Astrocyte (in vitro differentiated cells and primary cell): ENCODE data around the gene VWA8. TPM values are rescaled to one million over a fixed set of nuclear protein-coding genes. Genes with fewer than 3 reads are reported as not detected.
A peak's percentile ranks its signal among the peaks of the same experiment; 100 is the strongest.

Experiments used
- DNase-seq: peaks from one replicate; pipeline ENCODE4 v3.0.0-alpha.2; 2010; ENCODE audit warnings: low read depth
- FAIRE-seq: peaks from 2 replicates; lab custom pipeline; 2011; peaks lifted over from hg19 to GRCh38; lab: Jason Lieb, UNC
- H2AFZ ChIP-seq: 2 replicates; pipeline ENCODE4 v1.6.0; 2012; ENCODE audit warnings: low read depth, low read length, inconsistent platforms
- H3K27ac ChIP-seq: 2 replicates; pipeline ENCODE4 v1.5.1; 2011; ENCODE audit warnings: low read depth, low read length, inconsistent platforms
- H3K27me3 ChIP-seq: 2 replicates; pipeline ENCODE4 v1.6.0; 2011; ENCODE audit warnings: low read length, inconsistent platforms; ENCODE audit not compliant: insufficient read depth
- H3K36me3 ChIP-seq: 2 replicates; pipeline ENCODE4 v1.5.1; 2011; ENCODE audit warnings: low read length, inconsistent platforms; ENCODE audit not compliant: insufficient read depth
- H3K4me1 ChIP-seq: 2 replicates; pipeline ENCODE4 v1.5.1; 2011; ENCODE audit warnings: low read length, inconsistent platforms; ENCODE audit not compliant: insufficient read depth
- H3K4me2 ChIP-seq: 2 replicates; pipeline ENCODE4 v1.6.0; 2012; ENCODE audit warnings: low read length, inconsistent platforms
- H3K4me3 ChIP-seq: 2 replicates; pipeline ENCODE4 v1.5.1; 2011; ENCODE audit warnings: low read depth, mild to moderate bottlenecking, low read length, inconsistent platforms; ENCODE audit not compliant: insufficient read depth
- H3K79me2 ChIP-seq: 2 replicates; pipeline ENCODE4 v1.6.0; 2012; ENCODE audit warnings: mild to moderate bottlenecking, low read length, inconsistent platforms; ENCODE audit not compliant: insufficient read depth
- H3K9ac ChIP-seq: 2 replicates; pipeline ENCODE4 v1.6.0; 2012; ENCODE audit warnings: mild to moderate bottlenecking, low read length, inconsistent platforms
- H3K9me3 ChIP-seq: 2 replicates; pipeline ENCODE4 v1.5.1; 2012; ENCODE audit warnings: low read depth, mild to moderate bottlenecking, low read length, inconsistent platforms; ENCODE audit not compliant: insufficient read depth
- H4K20me1 ChIP-seq: 2 replicates; pipeline ENCODE4 v1.6.0; 2012; ENCODE audit warnings: low read length, inconsistent platforms; ENCODE audit not compliant: insufficient read depth
- H3K27ac Mint-ChIP-seq: one replicate; pipeline ENCODE4 v1.8.0; 2021; ENCODE audit warnings: mild to moderate bottlenecking, mixed read lengths; ENCODE audit not compliant: unreplicated experiment
- H3K27me3 Mint-ChIP-seq: one replicate; pipeline ENCODE4 v1.8.0; 2021; ENCODE audit warnings: low read depth, mixed read lengths; ENCODE audit not compliant: unreplicated experiment
- H3K36me3 Mint-ChIP-seq: one replicate; pipeline ENCODE4 v1.8.0; 2021; ENCODE audit warnings: low read depth, mixed read lengths; ENCODE audit not compliant: unreplicated experiment
- H3K4me1 Mint-ChIP-seq: one replicate; pipeline ENCODE4 v1.8.0; 2021; ENCODE audit warnings: low read depth, mixed read lengths; ENCODE audit not compliant: unreplicated experiment
- H3K4me3 Mint-ChIP-seq: one replicate; pipeline ENCODE4 v1.8.0; 2021; ENCODE audit warnings: mild to moderate bottlenecking, moderate library complexity, mixed read lengths; ENCODE audit not compliant: unreplicated experiment
- H3K9me3 Mint-ChIP-seq: one replicate; pipeline ENCODE4 v1.8.0; 2021; ENCODE audit warnings: mild to moderate bottlenecking, mixed read lengths; ENCODE audit not compliant: unreplicated experiment
- CTCF ChIP-seq: IDR thresholded peaks from 2 replicates; pipeline ENCODE4 v1.5.1; 2011; ENCODE audit warnings: low read depth, mild to moderate bottlenecking, inconsistent platforms, low read length, moderate library complexity; ENCODE audit not compliant: insufficient read depth
- EZH2 ChIP-seq: IDR thresholded peaks from 2 replicates; pipeline ENCODE4 v1.6.1; 2012; ENCODE audit warnings: mild to moderate bottlenecking, low read length, inconsistent platforms; ENCODE audit not compliant: insufficient read depth
- total RNA-seq: library from RNA; stranded (reverse); gene quantifications from 2 replicates; pipeline ENCODE4 v1.2.1, GENCODE V29; 2021

The VWA8 gene
- total RNA-seq, 1 donor from 2014 or later = 15.6 TPM

GRCh38 chr13:41914552-41914951 is 46.4 kb downstream of the VWA8 start:
- Mint-ChIP-seq H3K27me3 (no peaks in the 10 kb centered on the region), H3K4me3 (no peak overlapping the region), H3K9me3 (no peaks in the 10 kb centered on the region), H3K4me1 (peaks cover 32% of the 10 kb centered on the region), H3K36me3 (no peaks in the 10 kb centered on the region), H3K27ac (no peak overlapping the region)
- no peaks in the 10 kb centered on the region for H3K27me3 ChIP-seq
- FAIRE-seq (no peak), DNase-seq (no peak)
- no peaks in the 10 kb centered on the region for H3K36me3 ChIP-seq
- no peak for TF ChIP-seq CTCF
- no peak for TF ChIP-seq EZH2
- no peak overlapping the region for H3K27ac ChIP-seq
- H3K4me3 ChIP-seq = no peak overlapping the region
- no peak overlapping the region for H3K9ac ChIP-seq
- H2AFZ ChIP-seq = no peak overlapping the region
- H4K20me1 ChIP-seq = peaks cover 7% of the 10 kb centered on the region
- H3K4me1 ChIP-seq = peaks cover 20% of the 10 kb centered on the region
- peaks cover 5% of the 10 kb centered on the region for H3K79me2 ChIP-seq
- H3K4me2 ChIP-seq = no peak overlapping the region
- H3K9me3 ChIP-seq = no peaks in the 10 kb centered on the region

- DNase-seq (peak; percentile 21), FAIRE-seq (no peak)
- no peak for TF ChIP-seq CTCF
- no peak for TF ChIP-seq EZH2
- H3K9me3 Mint-ChIP-seq = no peaks in the 10 kb centered on the region
- H3K4me3 Mint-ChIP-seq = no peak overlapping the region
- H3K4me3 ChIP-seq = no peak overlapping the region
- H3K79me2 ChIP-seq = no peaks in the 10 kb centered on the region
- no peak overlapping the region for H3K4me2 ChIP-seq
- H3K4me1 Mint-ChIP-seq = no peaks in the 10 kb centered on the region
- H3K36me3 Mint-ChIP-seq = no peaks in the 10 kb centered on the region
- no peaks in the 10 kb centered on the region for H3K36me3 ChIP-seq
- no peak overlapping the region for H2AFZ ChIP-seq
- H3K9ac ChIP-seq = no peak overlapping the region
- H3K27me3 ChIP-seq = no peaks in the 10 kb centered on the region
- H3K27ac ChIP-seq = no peak overlapping the region
- H4K20me1 ChIP-seq = no peaks in the 10 kb centered on the region
- no peak overlapping the region for H3K27ac Mint-ChIP-seq
- no peaks in the 10 kb centered on the region for H3K4me1 ChIP-seq
- no peaks in the 10 kb centered on the region for H3K27me3 Mint-ChIP-seq
- H3K9me3 ChIP-seq = no peaks in the 10 kb centered on the region
Observed at GRCh38 chr13:41909506-41909905, 51.4 kb downstream of the VWA8 start.

- Mint-ChIP-seq H3K4me3 (no peak overlapping the region), H3K27me3 (no peaks in the 10 kb centered on the region), H3K4me1 (no peaks in the 10 kb centered on the region), H3K36me3 (no peaks in the 10 kb centered on the region), H3K9me3 (no peaks in the 10 kb centered on the region), H3K27ac (no peak overlapping the region)
- Histone ChIP-seq H3K79me2 (no peaks in the 10 kb centered on the region), H2AFZ (no peak overlapping the region), H3K4me1 (no peaks in the 10 kb centered on the region), H3K4me3 (no peak overlapping the region), H4K20me1 (no peaks in the 10 kb centered on the region), H3K27ac (no peak overlapping the region), H3K9ac (no peak overlapping the region), H3K27me3 (no peaks in the 10 kb centered on the region), H3K4me2 (no peak overlapping the region), H3K36me3 (no peaks in the 10 kb centered on the region), H3K9me3 (no peaks in the 10 kb centered on the region)
- FAIRE-seq = peak; percentile 50
- DNase-seq = peak; percentile 22
- TF ChIP-seq CTCF (peak; percentile 54), EZH2 (no peak)
Observed at GRCh38 chr13:41905600-41906254, 55.2 kb downstream of the VWA8 start.
